ENCODE measurements around the gene NTN5.

NTN5 gene

DNA sequence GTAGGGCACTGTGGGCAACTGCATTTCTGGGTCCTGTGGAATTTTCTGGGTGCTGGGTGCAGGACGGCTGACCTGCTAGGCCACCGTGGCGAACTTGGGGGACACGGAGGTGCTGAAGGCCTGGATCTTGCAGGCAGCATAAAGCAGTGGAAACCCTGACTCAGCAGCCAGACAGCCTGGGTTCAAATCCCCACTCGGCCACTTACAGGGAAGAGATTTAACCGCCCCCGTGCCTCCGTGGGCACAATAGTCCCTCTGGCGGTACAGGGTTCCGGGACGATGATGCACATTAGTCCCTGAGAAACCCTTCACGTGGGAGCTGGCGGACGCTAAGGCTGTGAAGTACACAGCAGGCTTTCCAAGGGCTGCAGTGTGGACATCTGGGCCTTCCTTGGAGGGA, 60.9 kb downstream of the NTN5 start:
- DNase-seq, result no peak

Measured in NCI-H82 (cell line).